LNCaP clone FGC (cell line): ENCODE results near the gene KIF1A.

Experiments
- DNase-seq: peaks from one replicate; pipeline ENCODE4 v3.0.0-alpha.2; 2011; ENCODE audit warnings: low read depth
- H3K4me3 ChIP-seq: 2 replicates; pipeline ENCODE4 v1.5.1; 2011; ENCODE audit warnings: mild to moderate bottlenecking, low read depth, low read length, control low read depth
- CTCF ChIP-seq: IDR thresholded peaks from 2 replicates; pipeline ENCODE4 v1.5.1; 2012; ENCODE audit warnings: mild to moderate bottlenecking; ENCODE audit not compliant: control insufficient read depth, insufficient read depth; ENCODE audit errors: extremely low read depth

The KIF1A gene

GRCh38 chr2:240745456-240745855 is 74.6 kb downstream of the KIF1A start:
- no peak overlapping the region for H3K4me3 ChIP-seq
- no peak for TF ChIP-seq CTCF
- DNase-seq, result no peak

GRCh38 chr2:240742602-240743095 is 77.4 kb downstream of the KIF1A start:
- H3K4me3 ChIP-seq, result no peak overlapping the region
- no peak for DNase-seq
- TF ChIP-seq CTCF, result no peak

GRCh38 chr2:240741091-240741490 is 78.9 kb downstream of the KIF1A start:
- no peak for TF ChIP-seq CTCF
- no peak for DNase-seq
- H3K4me3 ChIP-seq, result no peak overlapping the region

- TF ChIP-seq CTCF, result no peak
- H3K4me3 ChIP-seq, result no peak overlapping the region
- DNase-seq, result no peak
Observed at GRCh38 chr2:240739797-240740196, 80.2 kb downstream of the KIF1A start.

- H3K4me3 ChIP-seq, result no peak overlapping the region
- TF ChIP-seq CTCF, result no peak
- no peak for DNase-seq
Observed at GRCh38 chr2:240737958-240738357, 82.1 kb downstream of the KIF1A start.

- no peak overlapping the region for H3K4me3 ChIP-seq
- TF ChIP-seq CTCF, result no peak
- DNase-seq, result no peak
Observed at GRCh38 chr2:240737512-240737911, 82.5 kb downstream of the KIF1A start.
